GM19467 (cell line): ENCODE data around the gene TPTE.
"Not testable (repeated sequence)": the region's sequence is repeated elsewhere in the genome, so short reads cannot be mapped to it uniquely, and the experiment has no call there.

ENCODE experiments used
- ATAC-seq: cut with Tn5 transposase; IDR thresholded peaks from one replicate; pipeline ENCODE4 v1.9.1; 2021; ENCODE audit warnings: mild to moderate bottlenecking, moderate library complexity; ENCODE audit not compliant: unreplicated experiment

The TPTE gene

GRCh38 chr21:10616535-10616934 is 95.2 kb downstream of the TPTE start:
- no peak for ATAC-seq

GRCh38 chr21:10617133-10617752 is 95.9 kb downstream of the TPTE start:
- ATAC-seq: not testable (repeated sequence)

DNA sequence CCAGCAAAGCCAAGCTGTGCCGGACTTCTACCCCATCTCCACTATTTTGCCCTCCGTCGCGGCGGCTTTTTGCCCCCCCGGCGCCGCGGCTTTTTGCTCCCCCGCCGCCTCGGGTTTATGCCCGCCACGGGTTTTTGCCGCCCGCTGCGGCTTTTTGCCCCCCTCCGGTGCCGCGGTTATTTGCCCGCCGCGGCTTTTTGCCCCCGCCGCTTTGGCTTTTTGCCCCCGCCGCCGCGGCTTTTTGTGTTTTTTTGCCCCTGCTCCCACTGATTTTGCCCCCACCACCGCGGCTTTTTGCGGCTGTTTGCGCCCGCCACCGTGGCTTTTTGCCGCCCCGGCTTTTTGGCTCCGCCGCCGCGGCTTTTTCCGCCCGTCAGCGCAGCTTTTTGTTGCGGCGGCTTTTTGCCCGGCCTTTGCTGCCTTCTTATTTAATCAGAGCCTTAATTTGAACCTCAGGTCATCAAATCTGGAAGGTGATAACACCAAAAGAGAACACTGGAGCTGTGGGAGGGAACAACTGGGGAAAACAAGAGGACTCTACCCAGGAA is 106.0 kb downstream of the TPTE start:
- ATAC-seq: no peak

DNA sequence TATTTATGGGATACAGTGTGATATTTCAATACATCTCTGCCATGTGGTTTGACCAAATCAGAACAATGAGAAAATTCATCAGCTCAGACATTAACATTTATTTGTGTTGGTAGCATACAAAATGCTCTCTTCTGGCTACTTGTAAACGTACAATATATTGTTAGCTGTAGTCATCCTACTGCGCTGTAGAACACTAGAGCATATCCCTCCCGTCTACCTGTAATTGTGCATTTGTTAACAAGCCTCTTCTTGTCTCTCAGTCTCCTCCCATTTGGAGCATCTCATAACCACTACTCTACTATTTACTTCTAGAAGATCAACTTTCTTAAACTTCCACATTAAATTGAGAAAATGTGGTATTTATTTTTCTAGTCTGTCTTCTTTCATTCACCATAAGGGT is 107.9 kb downstream of the TPTE start:
- not testable (repeated sequence) for ATAC-seq

- not testable (repeated sequence) for ATAC-seq
These were observed 109.4 kb downstream of the TPTE start for GRCh38 chr21:10630829-10631228.

- not testable (repeated sequence) for ATAC-seq
These were observed 109.9 kb downstream of the TPTE start for GRCh38 chr21:10631316-10631715.

DNA sequence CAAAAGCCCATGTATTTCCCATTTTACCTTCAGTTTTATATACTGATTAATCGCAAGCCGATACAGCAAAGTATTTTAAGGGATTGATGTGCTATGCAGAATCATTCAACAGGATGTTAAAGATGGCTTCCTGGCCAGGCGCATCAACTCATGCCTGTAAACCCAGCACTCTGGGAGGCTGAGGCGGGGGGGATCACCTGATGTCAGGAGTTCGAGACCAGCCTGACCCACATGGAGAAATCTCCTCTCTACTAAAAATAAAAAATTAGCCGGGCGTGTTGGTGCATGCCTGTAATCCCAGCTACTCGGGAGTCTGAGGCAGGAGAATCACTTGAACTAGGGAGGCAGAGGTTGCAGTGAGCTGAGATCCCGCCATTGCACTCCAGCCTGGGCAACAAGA is 116.8 kb downstream of the TPTE start:
- not testable (repeated sequence) for ATAC-seq

- ATAC-seq: no peak
These were observed 117.7 kb downstream of the TPTE start for GRCh38 chr21:10639123-10639522.

DNA sequence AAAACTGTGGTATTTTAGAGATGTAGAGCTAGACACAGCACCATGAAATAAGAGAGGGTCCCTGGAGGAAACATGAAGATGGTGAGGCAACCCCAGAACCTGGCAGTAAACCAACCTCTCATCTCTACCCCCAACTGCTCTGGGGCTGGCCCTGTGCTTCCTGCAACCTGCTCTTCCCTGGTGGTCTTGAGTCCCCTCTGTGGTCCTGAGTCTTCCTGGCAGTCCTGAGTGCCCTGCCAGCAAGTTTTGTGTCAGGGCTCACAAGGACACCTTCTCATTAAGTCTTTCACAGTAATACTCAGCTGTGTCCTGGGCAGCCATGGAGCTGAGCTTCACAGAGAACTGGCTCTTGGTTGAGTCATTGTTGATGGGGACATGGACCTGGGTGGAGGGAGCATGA is 118.4 kb downstream of the TPTE start:
- not testable (repeated sequence) for ATAC-seq

- no peak for ATAC-seq
These were observed 119.1 kb downstream of the TPTE start for GRCh38 chr21:10640446-10640845.

DNA sequence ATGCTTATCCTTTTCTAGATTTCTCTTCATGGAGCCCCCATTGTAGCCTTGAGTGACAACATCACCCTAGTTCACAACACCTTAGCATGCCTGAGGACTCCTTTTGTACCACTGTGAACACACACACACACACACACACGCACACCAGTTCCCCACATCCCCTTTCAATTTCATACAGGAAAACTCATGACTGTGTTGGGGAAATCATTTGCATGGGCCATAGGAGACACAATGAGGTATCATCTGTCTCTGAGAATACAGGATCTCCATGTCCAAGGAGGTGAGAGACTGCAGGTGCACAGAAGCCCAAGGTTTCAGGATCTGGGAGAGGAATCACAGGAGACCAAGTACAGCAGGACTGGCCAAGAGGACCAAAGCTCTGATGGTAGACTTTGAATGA is 119.7 kb downstream of the TPTE start:
- ATAC-seq: no peak

GRCh38 chr21:10645667-10646066 is 124.3 kb downstream of the TPTE start:
- not testable (repeated sequence) for ATAC-seq

DNA sequence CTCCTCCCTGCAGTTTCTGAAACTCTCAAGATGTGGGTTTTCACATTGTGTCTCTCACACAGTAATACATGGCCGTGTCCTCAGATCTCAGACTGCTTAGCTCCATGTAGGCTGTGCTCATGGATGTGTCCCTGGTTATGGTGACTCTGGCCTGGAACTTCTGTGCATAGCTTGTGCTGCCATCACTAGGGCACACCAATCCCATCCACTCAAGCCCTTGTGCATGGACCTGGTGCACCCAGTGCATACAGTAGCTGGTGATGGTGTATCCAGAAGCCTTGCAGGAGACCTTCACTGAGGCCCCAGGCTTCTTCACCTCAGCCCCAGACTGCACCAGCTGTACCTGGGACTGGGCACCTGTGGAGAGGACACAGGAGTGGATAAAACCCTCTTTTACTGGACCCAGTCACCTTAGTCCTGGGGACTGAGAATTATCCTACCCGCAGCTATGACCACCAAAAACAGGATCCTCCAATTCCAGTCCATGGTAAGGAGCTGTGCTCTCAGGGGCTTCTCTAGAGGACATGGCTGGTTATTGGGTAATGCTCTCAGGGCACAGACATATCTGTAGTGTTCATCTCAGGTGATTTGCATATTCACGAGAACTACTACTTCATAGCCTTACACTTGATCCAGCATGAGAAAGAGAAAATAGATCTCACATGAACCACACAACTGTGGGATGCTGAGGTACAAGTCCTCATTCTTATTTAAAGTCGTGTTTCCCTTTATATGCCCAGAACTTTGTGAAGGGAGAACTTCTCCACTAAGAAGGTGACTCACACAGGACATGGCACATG is 128.2 kb downstream of the TPTE start:
- not testable (repeated sequence) for ATAC-seq

DNA sequence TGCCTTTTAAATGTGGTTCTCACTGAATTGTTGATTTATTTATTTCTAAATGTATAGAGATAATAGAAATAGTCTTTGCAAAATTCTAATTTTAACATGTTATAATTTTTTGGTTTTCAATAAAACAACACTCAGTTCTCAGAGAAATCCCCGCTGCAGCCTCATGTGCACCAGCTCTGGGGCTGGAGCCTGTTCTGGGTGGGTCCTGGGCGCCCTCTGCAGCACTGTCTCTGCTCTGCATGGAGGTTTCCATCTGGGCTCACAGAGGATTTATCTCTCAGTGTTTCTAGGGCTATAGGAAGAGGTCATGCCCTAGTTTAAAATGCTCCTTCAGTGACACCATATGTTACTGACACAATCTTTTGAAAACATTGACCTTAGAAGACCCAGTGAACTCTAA is 128.9 kb downstream of the TPTE start:
- ATAC-seq: not testable (repeated sequence)
